ENCODE data around the gene ABI1. TPM values are rescaled to one million over a fixed set of nuclear protein-coding genes. Genes with fewer than 3 reads are reported as not detected.

Gene ABI1
- total and polyA plus RNA-seq, 4 donors = 25.1 to 70.2 (median 45.3) TPM

GRCh38 chr10:26773633-26774032, 87.1 kb downstream of the ABI1 start:
- Histone ChIP-seq H3K4me1 (ENCODE audit: control insufficient read depth in 5 of 5, insufficient read depth in 5 of 5, low read length in 5 of 5) (peaks cover 0 to 4% (median 0%) of the 10 kb centered on the region in 5 donors), H3K4me3 (no peak overlapping the region), H3K9me3 (ENCODE audit: control insufficient read depth in 4 of 4, insufficient read depth in 3 of 4, low read length in 3 of 4) (no peaks in the 10 kb centered on the region), H3K9ac (ENCODE audit: insufficient read depth in 1 of 2, low read length in 2 of 2) (no peak overlapping the region), H3K36me3 (ENCODE audit: control insufficient read depth in 4 of 4, insufficient read depth in 4 of 4, low read length in 4 of 4) (peaks cover 0 to 4% (median 3%) of the 10 kb centered on the region in 4 donors), H3K27me3 (ENCODE audit: control insufficient read depth in 3 of 3, insufficient read depth in 3 of 3, low read length in 2 of 3) (no peaks in the 10 kb centered on the region), H3K27ac (ENCODE audit: low read depth in 1 of 2, low read length in 1 of 2) (no peak overlapping the region)
- WGBS, 2 donors = 93 to 97% methylated on average over 2 of the region's 2 CpGs
- DNase-seq = no peak
- TF ChIP-seq CTCF (IDR thresholded peaks at IDR 0.05; ENCODE audit: control extremely low read depth, extremely low read depth) = no peak
- no peak for ATAC-seq (ENCODE audit: insufficient read depth, low FRiP score)

GRCh38 chr10:26770069-26770468, 90.7 kb downstream of the ABI1 start:
- no peak for ATAC-seq (ENCODE audit: insufficient read depth, low FRiP score)
- WGBS, 2 donors = 97 to 98% methylated on average over 4 of the region's 4 CpGs
- Histone ChIP-seq H3K27me3 (ENCODE audit: control insufficient read depth in 3 of 3, insufficient read depth in 3 of 3, low read length in 2 of 3) (no peaks in the 10 kb centered on the region), H3K4me3 (no peak overlapping the region), H3K36me3 (ENCODE audit: control insufficient read depth in 4 of 4, insufficient read depth in 4 of 4, low read length in 4 of 4) (peaks cover 3 to 8% (median 5%) of the 10 kb centered on the region in 4 donors), H3K27ac (ENCODE audit: low read depth in 1 of 2, low read length in 1 of 2) (no peak overlapping the region), H3K9me3 (ENCODE audit: control insufficient read depth in 4 of 4, insufficient read depth in 3 of 4, low read length in 3 of 4) (no peaks in the 10 kb centered on the region), H3K4me1 (ENCODE audit: control insufficient read depth in 5 of 5, insufficient read depth in 5 of 5, low read length in 5 of 5) (peaks cover 0 to 4% (median 0%) of the 10 kb centered on the region in 5 donors), H3K9ac (ENCODE audit: insufficient read depth in 1 of 2, low read length in 2 of 2) (no peak overlapping the region)
- DNase-seq = no peak
- no peak for TF ChIP-seq CTCF (IDR thresholded peaks at IDR 0.05; ENCODE audit: control extremely low read depth, extremely low read depth)

DNA sequence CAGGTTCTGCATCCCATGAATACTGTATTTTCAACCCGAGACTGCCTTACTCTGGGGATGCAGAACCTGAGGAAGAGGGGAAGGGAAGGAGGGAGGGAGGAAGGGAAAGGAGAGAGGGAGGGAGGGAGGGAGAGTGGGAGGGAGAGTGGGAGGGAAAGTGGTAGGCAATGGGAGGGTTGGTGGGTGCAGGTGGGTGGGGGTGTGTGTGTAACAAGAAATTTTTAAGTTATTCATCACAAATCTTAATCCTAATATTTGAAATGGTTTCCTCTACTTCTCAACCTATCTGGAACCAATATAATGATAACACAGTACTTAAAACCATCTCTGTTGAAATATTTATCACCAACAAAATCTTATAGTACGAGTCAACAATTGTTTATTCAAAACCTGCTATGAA, 95.2 kb downstream of the ABI1 start:
- Histone ChIP-seq H3K9me3 (ENCODE audit: control insufficient read depth in 4 of 4, insufficient read depth in 3 of 4, low read length in 3 of 4) (no peaks in the 10 kb centered on the region), H3K27me3 (ENCODE audit: control insufficient read depth in 3 of 3, insufficient read depth in 3 of 3, low read length in 2 of 3) (no peaks in the 10 kb centered on the region), H3K4me3 (no peak overlapping the region), H3K36me3 (ENCODE audit: control insufficient read depth in 4 of 4, insufficient read depth in 4 of 4, low read length in 4 of 4) (peaks cover under 1 to 8% (median 4%) of the 10 kb centered on the region in 4 donors), H3K9ac (ENCODE audit: insufficient read depth in 1 of 2, low read length in 2 of 2) (no peak overlapping the region), H3K27ac (ENCODE audit: low read depth in 1 of 2, low read length in 1 of 2) (no peak overlapping the region), H3K4me1 (ENCODE audit: control insufficient read depth in 5 of 5, insufficient read depth in 5 of 5, low read length in 5 of 5) (peaks cover 0 to 2% (median 0%) of the 10 kb centered on the region in 5 donors)
- no peak for TF ChIP-seq CTCF (IDR thresholded peaks at IDR 0.05; ENCODE audit: control extremely low read depth, extremely low read depth)
- DNase-seq = no peak
- 97 to 98% methylated on average over 2 of the region's 2 CpGs for WGBS, 2 donors
- no peak for ATAC-seq (ENCODE audit: insufficient read depth, low FRiP score)

GRCh38 chr10:26759008-26759407, 101.8 kb downstream of the ABI1 start:
- ATAC-seq (ENCODE audit: insufficient read depth, low FRiP score) = no peak
- Histone ChIP-seq H3K4me1 (ENCODE audit: control insufficient read depth in 5 of 5, insufficient read depth in 5 of 5, low read length in 5 of 5) (no peaks in the 10 kb centered on the region), H3K9me3 (ENCODE audit: control insufficient read depth in 4 of 4, insufficient read depth in 3 of 4, low read length in 3 of 4) (no peaks in the 10 kb centered on the region), H3K36me3 (ENCODE audit: control insufficient read depth in 4 of 4, insufficient read depth in 4 of 4, low read length in 4 of 4) (peaks cover 2 to 11% (median 4%) of the 10 kb centered on the region in 4 donors), H3K9ac (ENCODE audit: insufficient read depth in 1 of 2, low read length in 2 of 2) (no peak overlapping the region), H3K27me3 (ENCODE audit: control insufficient read depth in 3 of 3, insufficient read depth in 3 of 3, low read length in 2 of 3) (no peaks in the 10 kb centered on the region), H3K27ac (ENCODE audit: low read depth in 1 of 2, low read length in 1 of 2) (no peak overlapping the region), H3K4me3 (no peak overlapping the region)
- 87 to 92% methylated on average over 4 of the region's 4 CpGs for WGBS, 2 donors
- TF ChIP-seq CTCF (IDR thresholded peaks at IDR 0.05; ENCODE audit: control extremely low read depth, extremely low read depth) = no peak
- DNase-seq = no peak

All from lung (tissue), 12 donors.